Ascending aorta (tissue), 2 donors: ENCODE measurements around the gene ENOX1. TPM values are rescaled to one million over a fixed set of nuclear protein-coding genes. Genes with fewer than 3 reads are reported as not detected.

Experiments
- DNase-seq, 2 donors: peaks; one replicate each; pipeline ENCODE4 v3.0.0-alpha.2; 2019; ENCODE audit warnings: low spot score in 2 of 2
- H3K27ac ChIP-seq, 2 donors: fragments of 200-600 bp; sonication (generic); one replicate each; pipeline ENCODE4 v1.5.1; 2016 to 2017; ENCODE audit warnings: mild to moderate bottlenecking in 1 of 2
- H3K27me3 ChIP-seq: fragments of 200-600 bp; sonication (generic); one replicate; pipeline ENCODE4 v1.5.1; 2017
- H3K36me3 ChIP-seq, 2 donors: fragments of 200-600 bp; sonication (generic); one replicate each; pipeline ENCODE4 v1.5.1; 2016
- H3K4me1 ChIP-seq, 2 donors: fragments of 200-600 bp; sonication (generic); one replicate each; pipeline ENCODE4 v1.5.1; 2016 to 2017; ENCODE audit warnings: mild to moderate bottlenecking in 1 of 2
- H3K4me3 ChIP-seq, 2 donors: fragments of 200-600 bp; sonication (generic); one replicate each; pipeline ENCODE4 v1.5.1; 2016 to 2017; ENCODE audit warnings: mild to moderate bottlenecking in 1 of 2
- H3K9me3 ChIP-seq, 2 donors: fragments of 200-600 bp; sonication (generic); one replicate each; pipeline ENCODE4 v1.5.1; 2016
- intact Hi-C: fragments of 100-400 bp; cut with DNase I; formaldehyde crosslinking; loops from one replicate; pipeline ENCODE4 v1.15.1; 2023
- total RNA-seq: library from RNA; depleted of rRNA; stranded (reverse); fragments of >200 nt; gene quantifications from one replicate; pipeline ENCODE4 v1.1.0, GENCODE V29; 2016
- TF ChIP-seq, protein P1 (sequence below), 3 experiments: fragments of 200-600 bp in 2 of 3; fragments of 450-650 bp in 1 of 3; sonication (generic) in 2 of 3; IDR thresholded peaks; one replicate each; pipeline ENCODE4 v1.5.1; 2016 to 2019; ENCODE audit warnings: antibody characterized with exemption in 3 of 3, mild to moderate bottlenecking in 1 of 3, moderate library complexity in 1 of 3

ENOX1 gene
- total RNA-seq, 1 donor from 2014 or later, result 0.21 TPM

DNA sequence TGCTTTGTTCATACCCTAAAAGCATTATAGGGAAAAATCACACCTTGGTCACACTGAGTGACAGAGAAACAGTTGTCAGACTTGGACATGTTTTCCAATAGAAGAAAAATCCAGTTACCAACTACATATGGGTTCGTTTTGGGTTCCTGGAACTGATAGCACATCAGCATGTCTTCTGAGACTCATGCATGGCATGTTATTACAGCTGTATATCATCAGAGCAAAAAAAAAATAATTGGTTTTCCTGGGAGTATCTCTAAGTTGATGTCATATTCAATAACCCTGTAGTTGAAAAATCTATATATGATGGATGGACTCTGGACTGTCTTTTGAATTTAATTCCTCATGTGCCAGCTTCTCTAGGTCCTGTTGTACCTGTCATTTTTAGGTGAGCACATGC is 551.7 kb downstream of the ENOX1 start:
- Histone ChIP-seq H3K4me1 (no peaks in the 10 kb centered on the region), H3K4me3 (no peak overlapping the region)
- TF ChIP-seq, protein P1, sequence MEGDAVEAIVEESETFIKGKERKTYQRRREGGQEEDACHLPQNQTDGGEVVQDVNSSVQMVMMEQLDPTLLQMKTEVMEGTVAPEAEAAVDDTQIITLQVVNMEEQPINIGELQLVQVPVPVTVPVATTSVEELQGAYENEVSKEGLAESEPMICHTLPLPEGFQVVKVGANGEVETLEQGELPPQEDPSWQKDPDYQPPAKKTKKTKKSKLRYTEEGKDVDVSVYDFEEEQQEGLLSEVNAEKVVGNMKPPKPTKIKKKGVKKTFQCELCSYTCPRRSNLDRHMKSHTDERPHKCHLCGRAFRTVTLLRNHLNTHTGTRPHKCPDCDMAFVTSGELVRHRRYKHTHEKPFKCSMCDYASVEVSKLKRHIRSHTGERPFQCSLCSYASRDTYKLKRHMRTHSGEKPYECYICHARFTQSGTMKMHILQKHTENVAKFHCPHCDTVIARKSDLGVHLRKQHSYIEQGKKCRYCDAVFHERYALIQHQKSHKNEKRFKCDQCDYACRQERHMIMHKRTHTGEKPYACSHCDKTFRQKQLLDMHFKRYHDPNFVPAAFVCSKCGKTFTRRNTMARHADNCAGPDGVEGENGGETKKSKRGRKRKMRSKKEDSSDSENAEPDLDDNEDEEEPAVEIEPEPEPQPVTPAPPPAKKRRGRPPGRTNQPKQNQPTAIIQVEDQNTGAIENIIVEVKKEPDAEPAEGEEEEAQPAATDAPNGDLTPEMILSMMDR (IDR thresholded peaks at IDR 0.05), result no peak

DNA sequence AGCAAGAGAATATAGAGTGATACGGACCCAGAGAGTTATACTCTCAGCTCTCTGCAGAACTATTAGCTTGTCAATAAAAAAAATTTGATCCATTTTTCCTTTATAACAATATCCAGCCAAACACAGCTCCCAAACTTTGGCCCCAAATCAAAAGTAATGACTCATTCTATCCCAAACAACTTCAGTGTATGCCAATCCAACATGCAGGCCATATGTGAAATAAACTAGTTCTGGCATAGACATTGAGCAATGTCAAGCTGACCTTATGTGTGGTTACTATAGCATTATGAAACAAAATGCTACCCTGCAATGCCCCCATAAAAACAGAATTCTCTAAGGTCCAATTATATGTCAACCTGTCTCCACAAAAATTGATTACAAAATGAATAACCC is 553.9 kb downstream of the ENOX1 start:
- TF ChIP-seq, protein P1 (IDR thresholded peaks at IDR 0.05), result no peak
- DNase-seq, result no peak
- H3K9me3 ChIP-seq, result no peaks in the 10 kb centered on the region
- no peaks in the 10 kb centered on the region for H3K36me3 ChIP-seq
- no peaks in the 10 kb centered on the region for H3K4me1 ChIP-seq
- no peak overlapping the region for H3K4me3 ChIP-seq
- no peaks in the 10 kb centered on the region for H3K27me3 ChIP-seq
- no peak overlapping the region for H3K27ac ChIP-seq
- intact Hi-C loops, result no loop called here

More for the DNA sequence above, 551.7 kb downstream of the ENOX1 start:
- Histone ChIP-seq H3K27ac (no peak overlapping the region), H3K36me3 (no peaks in the 10 kb centered on the region), H3K27me3 (no peaks in the 10 kb centered on the region), H3K9me3 (no peaks in the 10 kb centered on the region)
- DNase-seq, result no peak
- intact Hi-C loops, result no loop called here

- no peak overlapping the region for H3K4me3 ChIP-seq
- no peaks in the 10 kb centered on the region for H3K9me3 ChIP-seq
- no peaks in the 10 kb centered on the region for H3K4me1 ChIP-seq
- TF ChIP-seq, protein P1 (IDR thresholded peaks at IDR 0.05), result no peak
- no peak for DNase-seq
- H3K36me3 ChIP-seq, result no peaks in the 10 kb centered on the region
- H3K27me3 ChIP-seq, result no peaks in the 10 kb centered on the region
- H3K27ac ChIP-seq, result no peak overlapping the region
- intact Hi-C loops, result no loop called here
Measured at GRCh38 chr13:43232144-43232872, 554.5 kb downstream of the ENOX1 start.

DNA sequence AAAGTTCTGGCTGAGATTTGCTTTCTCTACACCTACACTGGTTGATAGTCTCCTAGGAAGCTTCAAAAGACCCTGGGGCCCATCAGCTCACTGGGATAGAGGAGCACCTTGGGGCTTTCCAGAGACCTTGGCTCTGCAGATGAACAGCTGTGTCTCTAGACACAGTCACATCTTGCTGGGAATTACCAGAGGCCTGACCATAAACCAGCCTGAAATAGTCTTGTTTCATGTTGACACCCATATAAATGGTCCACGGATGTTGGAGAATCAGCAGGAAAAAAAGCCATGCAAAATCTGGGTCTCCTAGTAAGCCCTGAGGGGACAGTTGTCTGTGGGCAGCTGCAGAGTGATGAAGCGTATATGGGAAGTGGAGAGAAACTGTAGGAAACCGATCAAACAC is 555.8 kb downstream of the ENOX1 start:
- intact Hi-C loops, result no loop called here
- H3K9me3 ChIP-seq, result no peaks in the 10 kb centered on the region
- DNase-seq, result no peak
- TF ChIP-seq, protein P1 (IDR thresholded peaks at IDR 0.05), result no peak
- no peaks in the 10 kb centered on the region for H3K36me3 ChIP-seq
- H3K4me1 ChIP-seq, result no peaks in the 10 kb centered on the region
- H3K4me3 ChIP-seq, result no peak overlapping the region
- no peak overlapping the region for H3K27ac ChIP-seq
- no peaks in the 10 kb centered on the region for H3K27me3 ChIP-seq

- H3K9me3 ChIP-seq, result no peaks in the 10 kb centered on the region
- H3K4me3 ChIP-seq, result no peak overlapping the region
- H3K27me3 ChIP-seq, result no peaks in the 10 kb centered on the region
- intact Hi-C loops, result no loop called here
- H3K4me1 ChIP-seq, result no peaks in the 10 kb centered on the region
- TF ChIP-seq, protein P1 (IDR thresholded peaks at IDR 0.05), result no peak
- H3K27ac ChIP-seq, result no peak overlapping the region
- DNase-seq, result no peak
- no peaks in the 10 kb centered on the region for H3K36me3 ChIP-seq
Measured at GRCh38 chr13:43229506-43229905, 557.3 kb downstream of the ENOX1 start.
